ENCODE measurements around the gene ADSL. TPM values are rescaled to one million over a fixed set of nuclear protein-coding genes. Genes with fewer than 3 reads are reported as not detected.

ADSL gene
- total and polyA plus RNA-seq, 8 donors = 17.0 to 167 (median 36.6) TPM

DNA sequence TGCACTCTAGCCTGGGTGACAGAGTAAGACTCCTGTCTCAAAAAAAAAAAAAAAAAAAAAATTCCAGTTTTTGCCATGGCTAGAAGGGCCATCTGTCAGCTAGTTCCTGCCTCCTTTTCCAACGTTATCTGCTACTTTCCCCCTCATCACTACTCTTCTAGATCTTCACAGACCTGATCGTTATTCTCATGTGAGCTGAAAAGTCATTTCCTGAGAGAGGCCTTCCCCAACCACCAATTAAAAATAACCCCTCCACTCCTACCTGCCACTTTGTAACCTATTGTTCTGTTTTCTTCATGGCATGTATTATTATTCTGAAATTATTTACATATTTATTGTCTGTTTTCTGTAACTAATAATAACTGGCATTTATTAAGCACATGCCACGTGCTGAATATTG is 48.3 kb downstream of the ADSL start:
- H3K4me3 ChIP-seq = no peak overlapping the region
- intact Hi-C loops (cut with DNase I; ENCODE audit: low total_unique reads) = no loop called here
- peaks cover 0 to 11% (median 9%) of the 10 kb centered on the region in 4 donors for H3K36me3 ChIP-seq
- H3K4me1 ChIP-seq = peaks cover 14 to 89% (median 53%) of the 10 kb centered on the region in 4 donors
- H3K27me3 ChIP-seq = no peaks in the 10 kb centered on the region
- TF ChIP-seq EP300 (IDR thresholded peaks at IDR 0.05) = no peak
- no peak for TF ChIP-seq CTCF (IDR thresholded peaks at IDR 0.05)
- TF ChIP-seq POLR2AphosphoS5 (IDR thresholded peaks at IDR 0.05) = no peak
- no peak for TF ChIP-seq POLR2A (IDR thresholded peaks at IDR 0.05)
- 69 to 78% (median 70%) methylated on average over 3 of the region's 3 CpGs for WGBS, 5 donors
- no peak for DNase-seq
- H3K9me3 ChIP-seq = no peaks in the 10 kb centered on the region
- H3K27ac ChIP-seq = peak overlapping the region in 1 of 5 donors; percentile 85

GRCh38 chr22:40395607-40396006 is 49.3 kb downstream of the ADSL start:
- TF ChIP-seq POLR2AphosphoS5 (IDR thresholded peaks at IDR 0.05) = no peak
- no peak for TF ChIP-seq POLR2A (IDR thresholded peaks at IDR 0.05)
- TF ChIP-seq EP300 (IDR thresholded peaks at IDR 0.05) = no peak
- TF ChIP-seq CTCF (IDR thresholded peaks at IDR 0.05) = no peak
- intact Hi-C loops (cut with DNase I; ENCODE audit: low total_unique reads) = no loop called here
- peak overlapping the region; percentile 13 to 85 (median 77) for H3K27ac ChIP-seq
- no peaks in the 10 kb centered on the region for H3K27me3 ChIP-seq
- peaks cover 14 to 89% (median 60%) of the 10 kb centered on the region in 4 donors for H3K4me1 ChIP-seq
- no peaks in the 10 kb centered on the region for H3K9me3 ChIP-seq
- DNase-seq = no peak
- H3K4me3 ChIP-seq = no peak overlapping the region
- peaks cover 0 to 15% (median 11%) of the 10 kb centered on the region in 4 donors for H3K36me3 ChIP-seq
- 85 to 89% (median 89%) methylated on average over 7 of the region's 7 CpGs for WGBS, 5 donors

DNA sequence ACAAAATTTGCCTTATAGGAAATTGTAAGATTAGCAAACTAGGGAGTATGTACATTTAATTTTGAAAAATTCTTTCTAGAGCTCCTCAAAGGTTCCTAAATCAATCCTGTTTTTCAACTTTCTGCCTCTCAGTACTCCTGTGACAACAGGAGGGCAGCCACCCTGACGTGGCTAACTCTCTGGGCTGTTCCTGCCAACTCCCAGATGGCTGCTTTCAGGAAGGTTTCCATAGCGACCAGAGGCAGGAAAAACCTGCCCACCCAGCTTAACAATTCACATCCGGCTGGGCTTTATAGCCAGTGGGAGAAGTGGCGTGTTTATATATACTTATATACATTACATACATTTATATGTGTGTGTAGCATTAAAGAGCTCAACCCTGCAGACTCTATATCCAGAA is 50.6 kb downstream of the ADSL start:
- Histone ChIP-seq H3K9me3 (no peaks in the 10 kb centered on the region), H3K4me1 (peaks cover 14 to 85% (median 64%) of the 10 kb centered on the region in 4 donors), H3K27me3 (no peaks in the 10 kb centered on the region), H3K36me3 (peaks cover 10 to 28% (median 24%) of the 10 kb centered on the region in 4 donors), H3K27ac (peak overlapping the region; percentile 77 to 85 (median 83)), H3K4me3 (no peak overlapping the region)
- WGBS, 5 donors = 18 to 37% (median 30%) methylated on average over 4 of the region's 4 CpGs
- intact Hi-C loops (cut with DNase I; ENCODE audit: low total_unique reads) = no loop called here
- TF ChIP-seq CTCF (IDR thresholded peaks at IDR 0.05) (no peak), EP300 (IDR thresholded peaks at IDR 0.05) (no peak), POLR2A (IDR thresholded peaks at IDR 0.05) (no peak), POLR2AphosphoS5 (IDR thresholded peaks at IDR 0.05) (peak in 2 of 3 donors; percentile 43 to 80)
- peak; percentile 91 to 96 for DNase-seq

GRCh38 chr22:40397396-40397795 is 51.1 kb downstream of the ADSL start:
- intact Hi-C loops (cut with DNase I; ENCODE audit: low total_unique reads) = no loop called here
- peak in 1 of 2 donors; percentile 63 for DNase-seq
- Histone ChIP-seq H3K27ac (peak overlapping the region; percentile 77 to 85 (median 83)), H3K36me3 (peaks cover 16 to 33% (median 29%) of the 10 kb centered on the region in 4 donors), H3K27me3 (no peaks in the 10 kb centered on the region), H3K9me3 (no peaks in the 10 kb centered on the region), H3K4me1 (peaks cover 14 to 80% (median 62%) of the 10 kb centered on the region in 4 donors), H3K4me3 (no peak overlapping the region)
- 38 to 52% (median 45%) methylated on average over 1 of the region's 1 CpG for WGBS, 5 donors
- TF ChIP-seq CTCF (IDR thresholded peaks at IDR 0.05) (no peak), POLR2A (IDR thresholded peaks at IDR 0.05) (no peak), POLR2AphosphoS5 (IDR thresholded peaks at IDR 0.05) (no peak), EP300 (IDR thresholded peaks at IDR 0.05) (no peak)

Data from stomach (tissue), 9 donors.